ENCODE data around the gene PIP4K2C.

Gene PIP4K2C

DNA sequence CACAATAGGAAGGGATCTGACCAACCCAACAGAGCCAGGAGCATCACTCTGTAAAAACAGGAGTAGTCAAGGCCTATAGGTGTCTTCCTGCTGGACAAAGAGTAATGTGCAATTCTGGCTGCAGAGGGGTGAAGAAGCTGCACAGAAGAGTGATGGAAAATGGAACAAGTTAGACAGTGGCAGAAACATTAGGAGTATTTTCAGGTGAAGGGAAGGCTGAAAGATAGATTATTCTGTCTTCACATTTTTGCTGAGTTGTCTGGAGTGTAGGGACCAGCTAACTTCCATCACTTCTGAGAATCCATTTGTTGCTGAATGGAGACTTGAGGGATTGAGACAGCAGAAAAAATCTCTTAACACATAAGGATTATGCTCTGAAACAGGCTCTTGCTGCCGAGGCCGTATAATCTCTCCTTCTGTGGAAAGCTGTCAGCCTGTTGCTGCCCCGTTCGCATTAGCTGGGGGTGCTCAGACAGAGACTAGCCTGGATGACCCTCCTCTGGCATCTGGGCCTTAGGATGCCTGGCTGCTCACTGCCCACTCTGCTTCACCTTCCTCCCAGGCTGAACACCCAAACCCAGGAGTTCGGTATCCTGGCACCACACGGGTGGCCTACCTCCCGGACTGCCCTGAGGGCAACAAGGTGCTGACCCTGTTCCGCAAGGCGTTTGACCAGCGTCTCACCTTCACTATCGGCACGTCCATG is 17.1 kb downstream of the PIP4K2C start:
- TF ChIP-seq GATA3 (IDR thresholded peaks at IDR 0.05; ENCODE audit: low read depth, low read length) (no peak), GATA2 (IDR thresholded peaks at IDR 0.05; ENCODE audit: low read depth, low read length) (no peak)

GRCh38 chr12:57609101-57609780 is 18.2 kb downstream of the PIP4K2C start:
- TF ChIP-seq GATA3 (IDR thresholded peaks at IDR 0.05; ENCODE audit: low read depth, low read length) (no peak), GATA2 (IDR thresholded peaks at IDR 0.05; ENCODE audit: low read depth, low read length) (no peak)

GRCh38 chr12:57609781-57610553 is 19.0 kb downstream of the PIP4K2C start:
- no peak for TF ChIP-seq GATA2 (IDR thresholded peaks at IDR 0.05; ENCODE audit: low read depth, low read length)
- no peak for TF ChIP-seq GATA3 (IDR thresholded peaks at IDR 0.05; ENCODE audit: low read depth, low read length)

GRCh38 chr12:57610554-57611107 is 19.6 kb downstream of the PIP4K2C start:
- TF ChIP-seq GATA3 (IDR thresholded peaks at IDR 0.05; ENCODE audit: low read depth, low read length) (no peak), GATA2 (IDR thresholded peaks at IDR 0.05; ENCODE audit: low read depth, low read length) (no peak)

- no peak for TF ChIP-seq GATA2 (IDR thresholded peaks at IDR 0.05; ENCODE audit: low read depth, low read length)
- TF ChIP-seq GATA3 (IDR thresholded peaks at IDR 0.05; ENCODE audit: low read depth, low read length), result no peak
Measured at GRCh38 chr12:57611108-57611826, 20.3 kb downstream of the PIP4K2C start, which contains the start of gene ARHGEF25. TSS of gene ARHGEF25 (plus strand) at chr12:57611435. CDS start at chr12:57611895, 460 bp downstream.

DNA sequence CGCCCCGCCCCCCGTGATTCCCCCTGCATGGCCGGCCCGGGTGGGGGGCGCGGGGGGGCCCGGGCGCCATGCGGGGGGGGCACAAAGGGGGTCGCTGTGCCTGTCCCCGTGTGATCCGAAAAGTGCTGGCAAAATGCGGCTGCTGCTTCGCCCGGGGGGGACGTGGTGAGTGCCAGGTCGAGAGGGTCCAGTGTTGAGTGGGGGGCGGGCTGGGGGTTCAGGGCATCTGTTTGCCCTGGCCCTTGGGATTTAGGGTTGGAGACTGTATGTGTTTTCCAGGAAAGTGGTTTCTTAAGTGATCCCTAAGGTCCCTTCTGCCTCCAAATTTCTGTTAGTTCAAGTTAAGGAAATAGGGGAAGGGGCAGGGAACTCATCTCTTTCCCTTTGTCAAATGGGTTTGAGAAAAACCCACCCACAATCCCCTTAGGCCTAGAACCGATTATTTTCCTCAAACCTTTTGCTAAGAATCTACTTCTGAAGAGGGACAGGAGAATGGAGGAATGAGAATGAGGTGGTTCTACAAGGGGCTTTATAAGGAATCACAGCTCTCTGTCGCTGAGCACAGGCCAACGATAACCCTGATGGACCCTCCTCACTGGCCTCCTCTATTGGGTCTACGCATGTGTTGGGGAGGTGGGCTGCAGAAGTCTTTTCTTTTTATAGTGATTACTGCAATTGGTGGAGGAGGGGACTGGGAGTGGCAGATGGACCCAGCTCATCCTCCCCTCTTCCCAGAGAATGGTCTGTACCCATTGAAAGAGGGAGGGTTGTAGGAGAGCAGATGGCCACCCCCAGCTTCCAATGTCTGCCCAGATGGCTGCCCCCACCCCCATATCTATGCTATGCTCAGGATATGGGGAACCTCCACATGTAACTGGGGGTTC is 21.1 kb downstream of the PIP4K2C start:
- no peak for TF ChIP-seq GATA3 (IDR thresholded peaks at IDR 0.05; ENCODE audit: low read depth, low read length)
- no peak for TF ChIP-seq GATA2 (IDR thresholded peaks at IDR 0.05; ENCODE audit: low read depth, low read length)

GRCh38 chr12:57612711-57613426 is 21.9 kb downstream of the PIP4K2C start:
- no peak for TF ChIP-seq GATA3 (IDR thresholded peaks at IDR 0.05; ENCODE audit: low read depth, low read length)
- no peak for TF ChIP-seq GATA2 (IDR thresholded peaks at IDR 0.05; ENCODE audit: low read depth, low read length)

- TF ChIP-seq GATA2 (IDR thresholded peaks at IDR 0.05; ENCODE audit: low read depth, low read length) (no peak), GATA3 (IDR thresholded peaks at IDR 0.05; ENCODE audit: low read depth, low read length) (no peak)
Measured at GRCh38 chr12:57613427-57614109, 22.6 kb downstream of the PIP4K2C start.

DNA sequence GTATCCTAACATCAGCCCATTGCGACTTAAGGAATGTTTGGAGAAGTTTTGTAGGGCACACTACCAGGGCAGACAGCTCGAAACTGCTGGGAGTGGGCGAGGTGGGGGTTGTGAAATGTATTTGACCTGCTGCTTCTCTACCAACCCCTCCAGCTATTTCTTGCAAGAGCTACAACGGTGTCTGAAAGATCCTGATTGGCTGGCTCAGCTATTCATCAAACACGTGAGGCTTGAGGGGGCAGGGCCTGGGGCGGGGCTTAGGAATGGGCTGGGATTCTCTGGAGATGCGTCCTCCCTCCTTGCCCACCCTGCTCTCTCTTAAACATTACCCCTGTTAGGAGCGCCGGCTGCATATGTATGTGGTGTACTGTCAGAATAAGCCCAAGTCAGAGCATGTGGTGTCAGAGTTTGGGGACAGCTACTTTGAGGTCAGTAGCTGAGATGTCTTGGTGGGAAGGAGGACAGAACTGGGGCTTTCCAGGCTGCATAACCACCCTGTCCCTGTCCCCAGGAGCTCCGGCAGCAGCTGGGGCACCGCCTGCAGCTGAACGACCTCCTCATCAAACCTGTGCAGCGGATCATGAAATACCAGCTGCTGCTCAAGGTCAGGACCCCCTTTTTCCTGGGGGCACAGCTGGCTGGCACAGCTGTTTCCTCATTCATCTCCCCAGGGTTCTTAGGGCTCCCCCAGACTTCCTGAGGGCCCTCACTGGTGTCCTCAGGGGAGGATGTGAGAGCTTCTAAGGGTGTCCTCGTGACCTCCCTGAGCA is 23.4 kb downstream of the PIP4K2C start:
- TF ChIP-seq GATA2 (IDR thresholded peaks at IDR 0.05; ENCODE audit: low read depth, low read length) (no peak), GATA3 (IDR thresholded peaks at IDR 0.05; ENCODE audit: low read depth, low read length) (no peak)

DNA sequence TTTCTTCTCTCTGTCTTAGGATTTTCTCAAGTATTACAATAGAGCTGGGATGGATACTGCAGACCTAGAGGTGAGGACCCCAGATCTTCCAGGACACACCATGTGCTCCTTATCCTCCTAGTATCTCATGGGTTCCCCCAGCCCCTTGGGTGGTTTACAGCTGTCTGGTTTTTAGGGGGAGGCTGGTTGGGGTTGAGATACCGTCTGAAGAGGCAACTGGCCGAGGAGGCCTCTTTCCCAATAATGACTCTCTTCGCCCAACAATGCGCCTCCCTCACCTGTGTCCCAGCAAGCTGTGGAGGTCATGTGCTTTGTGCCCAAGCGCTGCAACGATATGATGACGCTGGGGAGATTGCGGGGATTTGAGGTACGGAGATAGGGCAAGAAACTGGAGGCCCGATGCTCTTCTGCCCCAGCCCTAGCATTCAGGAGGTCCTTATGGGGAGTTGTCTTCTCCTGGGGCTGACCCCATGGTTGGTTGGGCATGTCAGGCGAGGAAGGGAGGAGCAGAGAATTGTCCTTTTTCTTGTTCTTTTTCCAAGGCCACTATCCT is 24.0 kb downstream of the PIP4K2C start:
- TF ChIP-seq GATA3 (IDR thresholded peaks at IDR 0.05; ENCODE audit: low read depth, low read length) (no peak), GATA2 (IDR thresholded peaks at IDR 0.05; ENCODE audit: low read depth, low read length) (no peak)

GRCh38 chr12:57615637-57616036 is 24.6 kb downstream of the PIP4K2C start:
- TF ChIP-seq GATA3 (IDR thresholded peaks at IDR 0.05; ENCODE audit: low read depth, low read length) (no peak), GATA2 (IDR thresholded peaks at IDR 0.05; ENCODE audit: low read depth, low read length) (no peak)

All from SH-SY5Y (cell line).